Measurements from ENCODE around the gene ITPR2. TPM values are rescaled to one million over a fixed set of nuclear protein-coding genes. Genes with fewer than 3 reads are reported as not detected.

The ITPR2 gene
- polyA plus RNA-seq, 1 of the 3 experiments (the other 2 are of a cell fraction): 2.3 TPM

- peaks cover 5% of the 10 kb centered on the region; the same call in 1 of the 2 replicates for H3K79me2 ChIP-seq (ENCODE audit: insufficient read depth)
- no peaks in the 10 kb centered on the region for H3K36me3 ChIP-seq (replicated peaks in 1 of 2; ENCODE audit: control insufficient read depth in 1 of 2, insufficient read depth in 2 of 2, low read length in 1 of 2)
- CTCF ChIA-PET: interaction anchor here (0.9 kb wide), 1 partner anchor 10 kb away, joined by 3 read pairs; no protein-coding TSS in a partner anchor
- no peaks in the 10 kb centered on the region for H3K9me2 ChIP-seq
- peaks cover 3 to 10% of the 10 kb centered on the region in 2 experiments; a peak in 3 of 4 replicates for H3K4me1 ChIP-seq (ENCODE audit: control insufficient read depth in 1 of 2, insufficient read depth in 2 of 2, low read depth in 1 of 2, low read length in 1 of 2)
- 36% methylated on average over 2 of the region's 2 CpGs for WGBS (ENCODE audit: low lambda C conversion rate)
- H3K9ac ChIP-seq: peak overlapping the region; percentile 29; the same call in 1 of the 2 replicates
- H3K27me3 ChIP-seq (ENCODE audit: insufficient read depth): no peaks in the 10 kb centered on the region
- no peak for DNase-seq
- H3K9me3 ChIP-seq: no peaks in the 10 kb centered on the region
- peaks cover 10% of the 10 kb centered on the region for H3F3A ChIP-seq (replicated peaks; ENCODE audit: insufficient read depth)
- POLR2A ChIA-PET: no interaction called here
- no peaks in the 10 kb centered on the region for H4K20me1 ChIP-seq (ENCODE audit: insufficient read depth)
- H3K27ac ChIP-seq (ENCODE audit: low read depth in 2 of 2, low read length in 1 of 2): peak overlapping the region; percentile 58 to 77
- peak overlapping the region; percentile 32; the same call in 1 of the 2 replicates for H3K4me2 ChIP-seq
- TF ChIP-seq RAD21 (IDR thresholded peaks at IDR 0.05; ENCODE audit: low read length): no peak
- no peak for TF ChIP-seq FOXJ3 (CRISPR knock-in tag; IDR thresholded peaks at IDR 0.05)
- TF ChIP-seq TEAD4 (IDR thresholded peaks at IDR 0.05; ENCODE audit: borderline replicate concordance, insufficient read depth): no peak
- TF ChIP-seq, protein P1, sequence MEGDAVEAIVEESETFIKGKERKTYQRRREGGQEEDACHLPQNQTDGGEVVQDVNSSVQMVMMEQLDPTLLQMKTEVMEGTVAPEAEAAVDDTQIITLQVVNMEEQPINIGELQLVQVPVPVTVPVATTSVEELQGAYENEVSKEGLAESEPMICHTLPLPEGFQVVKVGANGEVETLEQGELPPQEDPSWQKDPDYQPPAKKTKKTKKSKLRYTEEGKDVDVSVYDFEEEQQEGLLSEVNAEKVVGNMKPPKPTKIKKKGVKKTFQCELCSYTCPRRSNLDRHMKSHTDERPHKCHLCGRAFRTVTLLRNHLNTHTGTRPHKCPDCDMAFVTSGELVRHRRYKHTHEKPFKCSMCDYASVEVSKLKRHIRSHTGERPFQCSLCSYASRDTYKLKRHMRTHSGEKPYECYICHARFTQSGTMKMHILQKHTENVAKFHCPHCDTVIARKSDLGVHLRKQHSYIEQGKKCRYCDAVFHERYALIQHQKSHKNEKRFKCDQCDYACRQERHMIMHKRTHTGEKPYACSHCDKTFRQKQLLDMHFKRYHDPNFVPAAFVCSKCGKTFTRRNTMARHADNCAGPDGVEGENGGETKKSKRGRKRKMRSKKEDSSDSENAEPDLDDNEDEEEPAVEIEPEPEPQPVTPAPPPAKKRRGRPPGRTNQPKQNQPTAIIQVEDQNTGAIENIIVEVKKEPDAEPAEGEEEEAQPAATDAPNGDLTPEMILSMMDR (IDR thresholded peaks at IDR 0.05): no peak
- TF ChIP-seq, protein P2, sequence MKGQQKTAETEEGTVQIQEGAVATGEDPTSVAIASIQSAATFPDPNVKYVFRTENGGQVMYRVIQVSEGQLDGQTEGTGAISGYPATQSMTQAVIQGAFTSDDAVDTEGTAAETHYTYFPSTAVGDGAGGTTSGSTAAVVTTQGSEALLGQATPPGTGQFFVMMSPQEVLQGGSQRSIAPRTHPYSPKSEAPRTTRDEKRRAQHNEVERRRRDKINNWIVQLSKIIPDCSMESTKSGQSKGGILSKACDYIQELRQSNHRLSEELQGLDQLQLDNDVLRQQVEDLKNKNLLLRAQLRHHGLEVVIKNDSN (IDR thresholded peaks at IDR 0.05; ENCODE audit: borderline replicate concordance, low read depth): no peak
- no peak for TF ChIP-seq RFX5 (IDR thresholded peaks at IDR 0.05; ENCODE audit: low read length)
- TF ChIP-seq ELF1 (IDR thresholded peaks at IDR 0.05): no peak
- peak; percentile 37; the same call in 1 of the 2 replicates for TF ChIP-seq NFIC (IDR thresholded peaks at IDR 0.05; ENCODE audit: borderline replicate concordance)
- 0 out of 2 replicates have a peak overlapping the region, but pooled peaks have one; percentile 54 for H2AFZ ChIP-seq (ENCODE audit: low read depth)
- H3K4me3 ChIP-seq (ENCODE audit: low read depth in 2 of 2, low read length in 1 of 2): no peak overlapping the region
Observed at GRCh38 chr12:26803552-26803951, 29.4 kb downstream of the ITPR2 start.

- Histone ChIP-seq H3K9me2 (no peaks in the 10 kb centered on the region), H3K27me3 (ENCODE audit: insufficient read depth) (no peaks in the 10 kb centered on the region), H3K4me2 (no peak overlapping the region), H3K4me1 (ENCODE audit: control insufficient read depth in 1 of 2, insufficient read depth in 2 of 2, low read depth in 1 of 2, low read length in 1 of 2) (peaks cover 3 to 10% of the 10 kb centered on the region in 2 experiments; a peak in 3 of 4 replicates), H3K9ac (no peak overlapping the region), H4K20me1 (ENCODE audit: insufficient read depth) (no peaks in the 10 kb centered on the region), H3K36me3 (replicated peaks in 1 of 2; ENCODE audit: control insufficient read depth in 1 of 2, insufficient read depth in 2 of 2, low read length in 1 of 2) (no peaks in the 10 kb centered on the region), H3K9me3 (no peaks in the 10 kb centered on the region), H3K4me3 (ENCODE audit: low read depth in 2 of 2, low read length in 1 of 2) (no peak overlapping the region), H2AFZ (ENCODE audit: low read depth) (no peak overlapping the region), H3K27ac (ENCODE audit: low read depth in 2 of 2, low read length in 1 of 2) (no peak overlapping the region), H3K79me2 (ENCODE audit: insufficient read depth) (peaks cover 5% of the 10 kb centered on the region; the same call in 1 of the 2 replicates), H3F3A (replicated peaks; ENCODE audit: insufficient read depth) (peaks cover 10% of the 10 kb centered on the region)
- ChIA-PET POLR2A (no interaction called here), CTCF (no interaction called here)
- DNase-seq: no peak
- 91% methylated on average over 1 of the region's 1 CpG for WGBS (ENCODE audit: low lambda C conversion rate)
- no peak for TF ChIP-seq SIN3A (IDR thresholded peaks at IDR 0.05; ENCODE audit: borderline replicate concordance, low read depth, low read length)
- TF ChIP-seq GATA2 (CRISPR knock-in tag; IDR thresholded peaks at IDR 0.05): no peak
- no peak for TF ChIP-seq MXI1 (IDR thresholded peaks at IDR 0.05; ENCODE audit: low read depth, low read length)
- TF ChIP-seq NFIC (IDR thresholded peaks at IDR 0.05; ENCODE audit: borderline replicate concordance): no peak
- no peak for TF ChIP-seq RFX5 (IDR thresholded peaks at IDR 0.05; ENCODE audit: low read length)
- TF ChIP-seq ELF1 (IDR thresholded peaks at IDR 0.05): no peak
- TF ChIP-seq SMC3 (IDR thresholded peaks at IDR 0.05; ENCODE audit: low read depth, low read length): no peak
- no peak for TF ChIP-seq FOXM1 (IDR thresholded peaks at IDR 0.05; ENCODE audit: low read depth)
Observed at GRCh38 chr12:26801486-26801885, 31.5 kb downstream of the ITPR2 start.
